ENCODE results near the gene POLR1E.

DNA sequence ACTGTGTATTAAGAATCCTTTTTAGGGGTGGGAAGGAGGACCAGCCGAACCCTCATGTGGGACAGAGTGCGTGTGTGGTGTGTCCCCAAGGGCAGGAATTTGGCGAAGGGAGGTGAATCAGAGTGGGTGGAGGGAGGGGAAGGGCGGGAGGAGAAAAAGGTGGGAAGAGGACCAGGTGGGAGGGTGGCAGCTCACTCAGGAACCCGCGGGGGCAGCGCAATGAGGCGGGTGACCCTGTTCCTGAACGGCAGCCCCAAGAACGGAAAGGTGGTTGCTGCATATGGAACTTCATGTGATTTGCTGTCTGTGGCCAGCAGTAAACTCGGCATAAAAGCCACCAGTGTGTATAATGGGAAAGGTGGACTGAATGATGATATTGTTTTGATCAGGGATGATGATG lies 8.8 kb upstream of the POLR1E start:
- TF ChIP-seq YY1 (IDR thresholded peaks at IDR 0.05; ENCODE audit: insufficient read depth, insufficient read length) (no peak), ZNF274 (IDR thresholded peaks at IDR 0.05; ENCODE audit: low read depth, low read length) (no peak), SUZ12 (IDR thresholded peaks at IDR 0.05; ENCODE audit: extremely low read depth, insufficient read depth, insufficient read length) (no peak)
